HepG2 (cell line): Measurements from ENCODE around the gene NOC2L. TPM values are rescaled to one million over a fixed set of nuclear protein-coding genes. Genes with fewer than 3 reads are reported as not detected.

Experiments used
- ATAC-seq: fragments of 200-7000 bp; cut with Tn5 transposase; 3 replicates; pipeline ENCODE4 v1.9.1; 2020; ENCODE audit warnings: mild to moderate bottlenecking, moderate library complexity
- BruUV-seq: library from RNA; stranded (reverse); fragments of 400-500 nt; replicated peaks from 2 replicates; lab custom pipeline; 2021; lab: Mats Ljungman, UMichigan
- CTCF ChIA-PET: fragments of 300-600 bp; formaldehyde crosslinking; extraction: SDS; loops from one replicate; lab custom pipeline; 2021; ENCODE audit warnings: low total read pairs, inconsistent platforms, low intra/inter-chr PET ratio; lab: Yijun Ruan, JAX
- POLR2A ChIA-PET: fragments of 350-600 bp; sonication (Branson Sonifier 250); formaldehyde crosslinking; loops from one replicate; lab custom pipeline; 2020; ENCODE audit warnings: antibody characterized with exemption, inconsistent platforms; lab: Yijun Ruan, JAX
- DNase-seq: peaks from one replicate; pipeline ENCODE4 v3.0.0-alpha.2; 2015; ENCODE audit warnings: low spot score
- FAIRE-seq: peaks from 3 replicates; lab custom pipeline; 2011; peaks lifted over from hg19 to GRCh38; lab: Jason Lieb, UNC
- H2AFZ ChIP-seq: one replicate; pipeline ENCODE4 v1.6.1; 2011; ENCODE audit warnings: low read length, inconsistent platforms
- H3K27ac ChIP-seq: fragments of 300-600 bp; 3 replicates; pipeline ENCODE4 v1.8.0; 2011; ENCODE audit warnings: mixed run types, mild to moderate bottlenecking, mixed read lengths, low read length, inconsistent platforms; ENCODE audit not compliant: insufficient read depth; ENCODE audit errors: extremely low read length
- H3K27me3 ChIP-seq, 2 experiments: fragments of 200-600 bp in 1 of 2; 2 replicates in 1 of 2; 3 replicates in 1 of 2; pipeline versions ENCODE4 v1.6.0 to v1.8.0; 2011; ENCODE audit warnings: low read length in 2 of 2, mild to moderate bottlenecking in 2 of 2, moderate library complexity in 2 of 2, inconsistent platforms in 1 of 2; ENCODE audit not compliant: insufficient read depth in 2 of 2, control insufficient read depth in 1 of 2
- H3K36me3 ChIP-seq, 2 experiments: fragments of 200-600 bp in 1 of 2; replicated peaks in 1 of 2; 2 replicates in 1 of 2; 3 replicates in 1 of 2; pipeline versions ENCODE4 v1.5.1 to v1.8.0; 2011; ENCODE audit warnings: low read length in 2 of 2, inconsistent platforms in 1 of 2; ENCODE audit not compliant: insufficient read depth in 2 of 2, control insufficient read depth in 1 of 2
- H3K4me1 ChIP-seq: 2 replicates; pipeline ENCODE4 v1.5.1; 2012; ENCODE audit warnings: low read length, inconsistent platforms; ENCODE audit not compliant: insufficient read depth
- H3K4me2 ChIP-seq: 2 replicates; pipeline ENCODE4 v1.6.0; 2011; ENCODE audit warnings: low read depth, low read length, inconsistent platforms
- H3K4me3 ChIP-seq, 3 experiments: fragments of 200-600 bp in 1 of 3; sonication (generic), shearing (Covaris generic) in 1 of 3; replicated peaks in 1 of 3; 2 replicates each; pipeline ENCODE4 v1.5.1; 2011 to 2016; ENCODE audit warnings: low read length in 3 of 3, inconsistent platforms in 2 of 3, low read depth in 2 of 3, mild to moderate bottlenecking in 2 of 3, control low read depth in 1 of 3, mixed read lengths in 1 of 3; ENCODE audit not compliant: insufficient read depth in 1 of 3
- H3K79me2 ChIP-seq: one replicate; pipeline ENCODE4 v1.6.1; 2011; ENCODE audit warnings: low read length, inconsistent platforms; ENCODE audit not compliant: insufficient read depth
- H3K9ac ChIP-seq: 2 replicates; pipeline ENCODE4 v1.6.0; 2011; ENCODE audit warnings: mild to moderate bottlenecking, low read depth, low read length, inconsistent platforms; ENCODE audit not compliant: insufficient read depth
- H3K9me3 ChIP-seq: 2 replicates; pipeline ENCODE4 v1.5.1; 2012; ENCODE audit warnings: mild to moderate bottlenecking, low read length
- H4K20me1 ChIP-seq: 2 replicates; pipeline ENCODE4 v1.6.0; 2011; ENCODE audit warnings: inconsistent platforms, mild to moderate bottlenecking, low read length, moderate library complexity; ENCODE audit not compliant: insufficient read depth
- RARA ChIP-seq: IDR thresholded peaks from 2 replicates; pipeline ENCODE4 v1.6.1; 2016; ENCODE audit warnings: missing genetic modification reagents, missing compliant biosample characterization
- RORA ChIP-seq: sonication (generic); formaldehyde crosslinking; IDR thresholded peaks from 2 replicates; pipeline ENCODE4 v1.5.0; 2020; ENCODE audit warnings: mild to moderate bottlenecking, missing genetic modification reagents, moderate library complexity
- STAG1 ChIP-seq: sonication (generic); formaldehyde crosslinking; IDR thresholded peaks from 2 replicates; pipeline ENCODE4 v1.4.0; 2020; ENCODE audit warnings: missing genetic modification reagents
- TBL1XR1 ChIP-seq: fragments of 150-350 bp; IDR thresholded peaks from 2 replicates; pipeline ENCODE4 v1.6.1; 2014; ENCODE audit warnings: borderline replicate concordance, low read length; ENCODE audit not compliant: partially characterized antibody
- THAP8 ChIP-seq: sonication (generic); formaldehyde crosslinking; IDR thresholded peaks from 2 replicates; pipeline ENCODE4 v1.5.1; 2020; ENCODE audit warnings: missing genetic modification reagents, mild to moderate bottlenecking, borderline replicate concordance
- UBTF ChIP-seq: sonication (generic); formaldehyde crosslinking; IDR thresholded peaks from 2 replicates; pipeline ENCODE4 v1.4.0; 2020; ENCODE audit warnings: mild to moderate bottlenecking, missing genetic modification reagents
- ZKSCAN5 ChIP-seq: sonication (generic); formaldehyde crosslinking; IDR thresholded peaks from 2 replicates; pipeline ENCODE4 v1.5.1; 2020; ENCODE audit warnings: mild to moderate bottlenecking, missing genetic modification reagents
- ZNF33A ChIP-seq: sonication (generic); formaldehyde crosslinking; IDR thresholded peaks from 2 replicates; pipeline ENCODE4 v1.5.1; 2020; ENCODE audit warnings: missing genetic modification reagents, mild to moderate bottlenecking, moderate library complexity, borderline replicate concordance
- ZNF496 ChIP-seq: sonication (generic); formaldehyde crosslinking; IDR thresholded peaks from 2 replicates; pipeline ENCODE4 v1.8.1; 2023; ENCODE audit warnings: mild to moderate bottlenecking, moderate library complexity, missing genetic modification reagents; ENCODE audit not compliant: insufficient replicate concordance
- ZNF589 ChIP-seq: sonication (generic); formaldehyde crosslinking; conservative IDR thresholded peaks from 2 replicates; pipeline ENCODE4 v1.8.0; 2022; ENCODE audit warnings: mild to moderate bottlenecking, moderate library complexity, missing genetic modification reagents
- ZNF670 ChIP-seq: sonication (generic); formaldehyde crosslinking; IDR thresholded peaks from 2 replicates; pipeline ENCODE4 v1.8.0; 2022; ENCODE audit warnings: mild to moderate bottlenecking, missing genetic modification reagents, borderline replicate concordance
- WGBS: methylation state at CpG from one replicate; pipeline ENCODE4 v1.1.6; 2017; ENCODE audit warnings: low lambda C conversion rate; 5-methylcytosine and 5-hydroxymethylcytosine counted together
- in situ Hi-C: cut with HindIII; loops from 2 replicates; pipeline ENCODE4 v1.10.0; 2017; ENCODE audit warnings: low pct_unique_long_range_greater_than_20kb; ENCODE audit not compliant: extremely low pct_ligation_motif_present
- intact Hi-C: fragments of 100-400 bp; cut with micrococcal nuclease; formaldehyde crosslinking; loops from one replicate; pipeline ENCODE4 v1.10.0; 2022; ENCODE audit not compliant: unreplicated experiment
- polyA plus RNA-seq, 8 experiments: library from polyadenylated mRNA; depleted of rRNA in 3 of 8; stranded (reverse) in 7 of 8; unstranded in 1 of 8; fragments of >200 nt; fragmentation: Illumina TruSeq in 4 of 8; extraction: Trizol in 4 of 8; gene quantifications; 2 replicates each; pipeline versions ENCODE4 v1.2.1 to v1.2.3, GENCODE V29; 2011 to 2016; ENCODE audit warnings: low read depth in 4 of 8, missing spikeins in 1 of 8, mixed read lengths in 1 of 8; ENCODE audit not compliant: insufficient read depth in 1 of 8
- total RNA-seq, 5 experiments: library from RNA; depleted of rRNA; stranded (reverse); fragments of >200 nt; fragmentation: Illumina TruSeq; extraction: Trizol; gene quantifications; 2 replicates each; pipeline ENCODE4 v1.2.3, GENCODE V29; 2016; ENCODE audit warnings: low read depth in 1 of 5

The NOC2L gene
- total and polyA plus RNA-seq, 2 of the 13 experiments (the other 11 are each of a cell fraction or from before 2014, with no cell fraction given), result 32.0 to 103 TPM

- H3K4me1 ChIP-seq, result peaks cover 16% of the 10 kb centered on the region
- ATAC-seq (no peak), FAIRE-seq (no peak), DNase-seq (no peak)
- intact Hi-C loops, result no loop called here
- POLR2A ChIA-PET, result no interaction called here
- no peak overlapping the region for H3K4me2 ChIP-seq
- H2AFZ ChIP-seq, result no peak overlapping the region
- peaks cover 30 to 55% of the 10 kb centered on the region in 2 experiments for H3K36me3 ChIP-seq
- in situ Hi-C loops, result no loop called here
- H3K79me2 ChIP-seq, result peaks cover 21% of the 10 kb centered on the region
- TF ChIP-seq ZKSCAN5 (no peak), ZNF670 (CRISPR knock-in tag) (no peak), STAG1 (CRISPR knock-in tag) (no peak), THAP8 (CRISPR knock-in tag) (no peak), ZNF33A (CRISPR knock-in tag) (no peak), RARA (CRISPR knock-in tag) (no peak), ZNF496 (no peak), TBL1XR1 (no peak), RORA (CRISPR knock-in tag) (no peak), ZNF589 (CRISPR knock-in tag) (no peak), UBTF (CRISPR knock-in tag) (no peak)
- no peak overlapping the region for H3K4me3 ChIP-seq
- CTCF ChIA-PET, result no interaction called here
- no peaks in the 10 kb centered on the region for H3K9me3 ChIP-seq
- WGBS, result 99% methylated on average over 4 of the region's 11 CpGs
- no peak overlapping the region for H3K9ac ChIP-seq
- peaks cover 13% of the 10 kb centered on the region for H4K20me1 ChIP-seq
- no TSS peak for BruUV-seq
- H3K27ac ChIP-seq, result no peak overlapping the region
- H3K27me3 ChIP-seq, result peaks cover 0 to 4% of the 10 kb centered on the region in 2 experiments; a peak in 1 of 5 replicates
These were observed 2.4 kb downstream of the NOC2L start for GRCh38 chr1:956636-957035.
